OCI-LY7 (cell line): ENCODE data around the gene P2RX5. TPM values are rescaled to one million over a fixed set of nuclear protein-coding genes. Genes with fewer than 3 reads are reported as not detected.

Experiments
- BruUV-seq: library from RNA; stranded (reverse); fragments of 400-500 nt; replicated peaks from 2 replicates; lab custom pipeline; 2021; lab: Mats Ljungman, UMichigan
- CTCF ChIA-PET: fragments of 300-600 bp; sonication (Branson Sonifier 250); formaldehyde crosslinking; loops from one replicate; lab custom pipeline; 2022; ENCODE audit warnings: antibody characterized with exemption; ENCODE audit not compliant: unreplicated experiment; lab: Charles Lee
- POLR2A ChIA-PET: fragments of 300-600 bp; sonication (Branson Sonifier 250); formaldehyde crosslinking; loops from one replicate; lab custom pipeline; 2022; ENCODE audit warnings: antibody characterized with exemption; lab: Charles Lee
- DNase-seq: peaks from one replicate; pipeline ENCODE4 v3.0.0-alpha.2; 2015; ENCODE audit warnings: low spot score
- H2AFZ ChIP-seq: fragments of 200-600 bp; sonication (generic), shearing (Covaris generic); 2 replicates; pipeline ENCODE4 v1.6.1; 2014; ENCODE audit warnings: mild to moderate bottlenecking, antibody characterized with exemption, low read length, moderate library complexity
- H3K27ac ChIP-seq: fragments of 200-600 bp; sonication (generic); 2 replicates; pipeline ENCODE4 v1.5.1; 2014; ENCODE audit warnings: mixed run types, low read depth, mild to moderate bottlenecking, moderate library complexity, low read length, inconsistent platforms; ENCODE audit not compliant: poor library complexity, severe bottlenecking
- H3K36me3 ChIP-seq: fragments of 200-600 bp; sonication (generic); 2 replicates; pipeline ENCODE4 v1.6.1; 2014; ENCODE audit warnings: mild to moderate bottlenecking, antibody characterized with exemption, low read length, moderate library complexity, mixed read lengths; ENCODE audit not compliant: insufficient read depth
- H3K4me1 ChIP-seq: fragments of 200-600 bp; sonication (generic); 2 replicates; pipeline ENCODE4 v1.5.1; 2014; ENCODE audit warnings: mild to moderate bottlenecking, low read length; ENCODE audit not compliant: insufficient read depth, poor library complexity, severe bottlenecking
- H3K4me2 ChIP-seq: fragments of 200-600 bp; sonication (generic); 2 replicates; pipeline ENCODE4 v1.6.1; 2014; ENCODE audit warnings: mild to moderate bottlenecking, low read length
- H3K4me3 ChIP-seq: fragments of 200-600 bp; sonication (generic); 2 replicates; pipeline ENCODE4 v1.5.1; 2014; ENCODE audit warnings: mild to moderate bottlenecking, low read depth, low read length; ENCODE audit not compliant: poor library complexity, severe bottlenecking
- H3K79me2 ChIP-seq: fragments of 200-600 bp; sonication (generic); 2 replicates; pipeline ENCODE4 v1.6.1; 2016; ENCODE audit warnings: low read depth, mild to moderate bottlenecking, low read length, moderate library complexity, mixed read lengths; ENCODE audit not compliant: insufficient read depth
- H3K9me2 ChIP-seq: fragments of 200-600 bp; sonication (generic); 2 replicates; pipeline ENCODE4 v1.6.1; 2016; ENCODE audit warnings: mild to moderate bottlenecking, low read length, mixed read lengths; ENCODE audit not compliant: insufficient read depth
- H3K9me3 ChIP-seq: fragments of 200-600 bp; sonication (generic); 2 replicates; pipeline ENCODE4 v1.6.1; 2014; ENCODE audit warnings: mild to moderate bottlenecking, mixed run types, low read length, mixed read lengths
- H4K20me1 ChIP-seq: fragments of 200-600 bp; sonication (generic); 2 replicates; pipeline ENCODE4 v1.6.1; 2014; ENCODE audit warnings: mild to moderate bottlenecking, antibody characterized with exemption, low read length, moderate library complexity, mixed read lengths; ENCODE audit not compliant: insufficient read depth
- CTCF ChIP-seq: fragments of 200-600 bp; sonication (generic); conservative IDR thresholded peaks from 2 replicates; pipeline ENCODE4 v1.5.1; 2014; ENCODE audit warnings: mild to moderate bottlenecking, antibody characterized with exemption, low read length, moderate library complexity, mixed read lengths
- EZH2phosphoT487 ChIP-seq: fragments of 200-600 bp; sonication (generic); IDR thresholded peaks from 2 replicates; pipeline ENCODE4 v1.6.1; 2018; ENCODE audit warnings: low read depth, borderline replicate concordance, mild to moderate bottlenecking, mixed run types, antibody characterized with exemption, low read length, moderate library complexity, mixed read lengths
- intact Hi-C: fragments of 100-400 bp; cut with micrococcal nuclease; formaldehyde crosslinking; loops from one replicate; pipeline ENCODE4 v1.10.0; 2022; ENCODE audit not compliant: unreplicated experiment
- total RNA-seq, 2 experiments: library from RNA; depleted of rRNA in 1 of 2; stranded (reverse); fragments of >200 nt in 1 of 2; shearing (Covaris generic) in 1 of 2; gene quantifications; 2 replicates each; pipeline ENCODE4 v1.2.3, GENCODE V29; 2014 to 2022

P2RX5 gene
- total RNA-seq, 2 experiments from 2014 or later = 150 to 195 TPM

- DNase-seq = no peak
- no peak for TF ChIP-seq EZH2phosphoT487
- no peak for TF ChIP-seq CTCF
- Histone ChIP-seq H3K4me3 (no peak overlapping the region), H3K79me2 (no peaks in the 10 kb centered on the region), H2AFZ (no peak overlapping the region), H3K27ac (no peak overlapping the region), H4K20me1 (no peaks in the 10 kb centered on the region), H3K9me2 (no peaks in the 10 kb centered on the region), H3K9me3 (no peaks in the 10 kb centered on the region), H3K4me1 (peaks cover 28% of the 10 kb centered on the region), H3K36me3 (peaks cover 73% of the 10 kb centered on the region), H3K4me2 (no peak overlapping the region)
- intact Hi-C loops = no loop called here
- ChIA-PET POLR2A (interaction anchor here (0.6 kb wide), 1 partner anchor 17 kb away, joined by 4 read pairs; no protein-coding TSS in a partner anchor), CTCF (interaction anchor here (0.5 kb wide), 1 partner anchor 38 kb away, joined by 3 read pairs; no protein-coding TSS in a partner anchor)
- BruUV-seq = no TSS peak
Observed at GRCh38 chr17:3682033-3682432, 13.9 kb downstream of the P2RX5 start.

- H3K4me2 ChIP-seq = no peak overlapping the region
- no peak for TF ChIP-seq EZH2phosphoT487
- TF ChIP-seq CTCF = no peak
- no peak for DNase-seq
- no peak overlapping the region for H3K4me3 ChIP-seq
- ChIA-PET CTCF (interaction anchor here (0.5 kb wide), 1 partner anchor 66 kb away, joined by 3 read pairs; no protein-coding TSS in a partner anchor), POLR2A (no interaction called here)
- no peaks in the 10 kb centered on the region for H3K9me3 ChIP-seq
- H3K27ac ChIP-seq = no peak overlapping the region
- no peaks in the 10 kb centered on the region for H4K20me1 ChIP-seq
- H3K9me2 ChIP-seq = no peaks in the 10 kb centered on the region
- H3K36me3 ChIP-seq = peaks cover 76% of the 10 kb centered on the region
- intact Hi-C loops = no loop called here
- no TSS peak for BruUV-seq
- no peak overlapping the region for H2AFZ ChIP-seq
- peaks cover 28% of the 10 kb centered on the region for H3K4me1 ChIP-seq
- no peaks in the 10 kb centered on the region for H3K79me2 ChIP-seq
Observed at GRCh38 chr17:3681565-3681964, 14.4 kb downstream of the P2RX5 start.

GRCh38 chr17:3681057-3681456, 14.9 kb downstream of the P2RX5 start:
- no peaks in the 10 kb centered on the region for H3K9me2 ChIP-seq
- H3K36me3 ChIP-seq = peaks cover 81% of the 10 kb centered on the region
- H2AFZ ChIP-seq = no peak overlapping the region
- TF ChIP-seq CTCF (no peak), EZH2phosphoT487 (no peak)
- POLR2A ChIA-PET = no interaction called here
- BruUV-seq = no TSS peak
- no peaks in the 10 kb centered on the region for H3K9me3 ChIP-seq
- peaks cover 28% of the 10 kb centered on the region for H3K4me1 ChIP-seq
- intact Hi-C loops = no loop called here
- no peaks in the 10 kb centered on the region for H4K20me1 ChIP-seq
- H3K4me3 ChIP-seq = no peak overlapping the region
- no peak overlapping the region for H3K27ac ChIP-seq
- H3K79me2 ChIP-seq = no peaks in the 10 kb centered on the region
- CTCF ChIA-PET = interaction anchor here (0.5 kb wide), 1 partner anchor 66 kb away, joined by 3 read pairs; no protein-coding TSS in a partner anchor
- no peak for DNase-seq
- no peak overlapping the region for H3K4me2 ChIP-seq
